MM.1S (cell line): Measurements from ENCODE around the gene COL6A2.

Experiments used
- EZH2 ChIP-seq: fragments of 300-600 bp; sonication (generic); optimal IDR thresholded peaks from 2 replicates; pipeline ENCODE3; 2017; ENCODE audit warnings: low read depth, mild to moderate bottlenecking, antibody characterized with exemption, low read length, mixed read lengths
- EZH2phosphoT487 ChIP-seq: fragments of 300-600 bp; sonication (generic); IDR thresholded peaks from 2 replicates; pipeline ENCODE4 v1.6.1; 2018; ENCODE audit warnings: antibody characterized with exemption, low read length
- TF ChIP-seq, protein P1 (sequence below): fragments of 300-600 bp; sonication (generic); IDR thresholded peaks from 2 replicates; pipeline ENCODE4 v1.5.1; 2016; ENCODE audit warnings: antibody characterized with exemption, low read length, mixed read lengths

GRCh38 chr21:46061518-46061917 lies 36.4 kb upstream of the COL6A2 start:
- TF ChIP-seq, protein P1, sequence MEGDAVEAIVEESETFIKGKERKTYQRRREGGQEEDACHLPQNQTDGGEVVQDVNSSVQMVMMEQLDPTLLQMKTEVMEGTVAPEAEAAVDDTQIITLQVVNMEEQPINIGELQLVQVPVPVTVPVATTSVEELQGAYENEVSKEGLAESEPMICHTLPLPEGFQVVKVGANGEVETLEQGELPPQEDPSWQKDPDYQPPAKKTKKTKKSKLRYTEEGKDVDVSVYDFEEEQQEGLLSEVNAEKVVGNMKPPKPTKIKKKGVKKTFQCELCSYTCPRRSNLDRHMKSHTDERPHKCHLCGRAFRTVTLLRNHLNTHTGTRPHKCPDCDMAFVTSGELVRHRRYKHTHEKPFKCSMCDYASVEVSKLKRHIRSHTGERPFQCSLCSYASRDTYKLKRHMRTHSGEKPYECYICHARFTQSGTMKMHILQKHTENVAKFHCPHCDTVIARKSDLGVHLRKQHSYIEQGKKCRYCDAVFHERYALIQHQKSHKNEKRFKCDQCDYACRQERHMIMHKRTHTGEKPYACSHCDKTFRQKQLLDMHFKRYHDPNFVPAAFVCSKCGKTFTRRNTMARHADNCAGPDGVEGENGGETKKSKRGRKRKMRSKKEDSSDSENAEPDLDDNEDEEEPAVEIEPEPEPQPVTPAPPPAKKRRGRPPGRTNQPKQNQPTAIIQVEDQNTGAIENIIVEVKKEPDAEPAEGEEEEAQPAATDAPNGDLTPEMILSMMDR = no peak
- no peak for TF ChIP-seq EZH2phosphoT487
- no peak for TF ChIP-seq EZH2
